ENCODE results near the gene TOX2.

DNA sequence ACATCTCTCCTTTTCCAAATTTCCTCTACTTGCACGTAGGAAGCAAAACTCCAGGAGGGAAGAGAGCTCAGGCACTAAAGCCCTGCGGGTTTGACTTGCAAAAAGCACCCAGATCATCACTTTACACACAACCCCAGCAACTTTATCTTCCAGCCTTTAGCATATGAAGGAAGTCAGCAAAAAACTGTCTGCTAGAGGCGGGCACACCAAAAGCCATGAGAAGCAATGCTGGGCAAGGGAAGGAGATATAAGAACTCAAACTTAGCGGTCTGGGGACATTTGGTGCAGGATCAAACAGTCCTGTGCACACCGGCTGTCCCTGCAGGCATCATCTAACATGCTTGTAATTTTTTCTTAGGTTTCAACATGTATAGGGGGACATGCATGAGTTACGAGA is 159.0 kb downstream of the TOX2 start:
- TF ChIP-seq, protein P1, sequence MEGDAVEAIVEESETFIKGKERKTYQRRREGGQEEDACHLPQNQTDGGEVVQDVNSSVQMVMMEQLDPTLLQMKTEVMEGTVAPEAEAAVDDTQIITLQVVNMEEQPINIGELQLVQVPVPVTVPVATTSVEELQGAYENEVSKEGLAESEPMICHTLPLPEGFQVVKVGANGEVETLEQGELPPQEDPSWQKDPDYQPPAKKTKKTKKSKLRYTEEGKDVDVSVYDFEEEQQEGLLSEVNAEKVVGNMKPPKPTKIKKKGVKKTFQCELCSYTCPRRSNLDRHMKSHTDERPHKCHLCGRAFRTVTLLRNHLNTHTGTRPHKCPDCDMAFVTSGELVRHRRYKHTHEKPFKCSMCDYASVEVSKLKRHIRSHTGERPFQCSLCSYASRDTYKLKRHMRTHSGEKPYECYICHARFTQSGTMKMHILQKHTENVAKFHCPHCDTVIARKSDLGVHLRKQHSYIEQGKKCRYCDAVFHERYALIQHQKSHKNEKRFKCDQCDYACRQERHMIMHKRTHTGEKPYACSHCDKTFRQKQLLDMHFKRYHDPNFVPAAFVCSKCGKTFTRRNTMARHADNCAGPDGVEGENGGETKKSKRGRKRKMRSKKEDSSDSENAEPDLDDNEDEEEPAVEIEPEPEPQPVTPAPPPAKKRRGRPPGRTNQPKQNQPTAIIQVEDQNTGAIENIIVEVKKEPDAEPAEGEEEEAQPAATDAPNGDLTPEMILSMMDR (IDR thresholded peaks at IDR 0.05) = no peak
- no peak for TF ChIP-seq POLR2A (IDR thresholded peaks at IDR 0.05)

All from prostate gland (tissue), 2 donors.